ENCODE data around the gene PELI1.

Gene PELI1

GRCh38 chr2:64144057-64145013 lies at the start of gene PELI1:
Gene PELI1 (minus strand): TSS chr2:64144420. CDS start chr2:64108310, 36,110 bp downstream.
- DNase-seq: peak; percentile 85

GRCh38 chr2:64193491-64193890 lies 49.3 kb upstream of the PELI1 start:
- DNase-seq: no peak

GRCh38 chr2:64192664-64193105 lies 48.5 kb upstream of the PELI1 start:
- no peak for DNase-seq

- DNase-seq: no peak
These were observed 47.9 kb upstream of the PELI1 start for GRCh38 chr2:64192125-64192479.

GRCh38 chr2:64189586-64189985 lies 45.4 kb upstream of the PELI1 start:
- no peak for DNase-seq

- DNase-seq: no peak
These were observed 44.9 kb upstream of the PELI1 start for GRCh38 chr2:64189167-64189566.

GRCh38 chr2:64186699-64187605 lies 42.7 kb upstream of the PELI1 start:
- DNase-seq: no peak

- no peak for DNase-seq
These were observed 35.5 kb upstream of the PELI1 start for GRCh38 chr2:64179582-64180321.

GRCh38 chr2:64177315-64177714 lies 33.1 kb upstream of the PELI1 start:
- no peak for DNase-seq

GRCh38 chr2:64175419-64176197 lies 31.4 kb upstream of the PELI1 start:
- no peak for DNase-seq

- no peak for DNase-seq
These were observed 29.2 kb upstream of the PELI1 start for GRCh38 chr2:64173156-64174135.

GRCh38 chr2:64168756-64169155 lies 24.5 kb upstream of the PELI1 start:
- DNase-seq: no peak

- no peak for DNase-seq
These were observed 24.0 kb upstream of the PELI1 start for GRCh38 chr2:64168201-64168600.

- DNase-seq: no peak
These were observed 22.6 kb upstream of the PELI1 start for GRCh38 chr2:64166637-64167420.

GRCh38 chr2:64166212-64166611 lies 22.0 kb upstream of the PELI1 start:
- DNase-seq: no peak

GRCh38 chr2:64165706-64166105 lies 21.5 kb upstream of the PELI1 start:
- no peak for DNase-seq

GRCh38 chr2:64164629-64165028 lies 20.4 kb upstream of the PELI1 start:
- DNase-seq: no peak

GRCh38 chr2:64162516-64162915 lies 18.3 kb upstream of the PELI1 start:
- no peak for DNase-seq

- DNase-seq: no peak
These were observed 13.6 kb upstream of the PELI1 start for GRCh38 chr2:64157792-64158191.

GRCh38 chr2:64153811-64154210 lies 9.6 kb upstream of the PELI1 start:
- no peak for DNase-seq

Measured in NK-92 treated with Interleukin-12 subunit alpha and Interleukin-12 subunit beta, amount 100 ng/mL, for 24 hours (cell line).